HG03066 (cell line): ENCODE results near the gene ARL17A.
"Not testable (repeated sequence)": the region's sequence is repeated elsewhere in the genome, so short reads cannot be mapped to it uniquely, and the experiment has no call there.

Source experiments
- ATAC-seq: cut with Tn5 transposase; IDR thresholded peaks from one replicate; pipeline ENCODE4 v1.9.1; 2021; ENCODE audit warnings: low read depth; ENCODE audit not compliant: unreplicated experiment

ARL17A gene

DNA sequence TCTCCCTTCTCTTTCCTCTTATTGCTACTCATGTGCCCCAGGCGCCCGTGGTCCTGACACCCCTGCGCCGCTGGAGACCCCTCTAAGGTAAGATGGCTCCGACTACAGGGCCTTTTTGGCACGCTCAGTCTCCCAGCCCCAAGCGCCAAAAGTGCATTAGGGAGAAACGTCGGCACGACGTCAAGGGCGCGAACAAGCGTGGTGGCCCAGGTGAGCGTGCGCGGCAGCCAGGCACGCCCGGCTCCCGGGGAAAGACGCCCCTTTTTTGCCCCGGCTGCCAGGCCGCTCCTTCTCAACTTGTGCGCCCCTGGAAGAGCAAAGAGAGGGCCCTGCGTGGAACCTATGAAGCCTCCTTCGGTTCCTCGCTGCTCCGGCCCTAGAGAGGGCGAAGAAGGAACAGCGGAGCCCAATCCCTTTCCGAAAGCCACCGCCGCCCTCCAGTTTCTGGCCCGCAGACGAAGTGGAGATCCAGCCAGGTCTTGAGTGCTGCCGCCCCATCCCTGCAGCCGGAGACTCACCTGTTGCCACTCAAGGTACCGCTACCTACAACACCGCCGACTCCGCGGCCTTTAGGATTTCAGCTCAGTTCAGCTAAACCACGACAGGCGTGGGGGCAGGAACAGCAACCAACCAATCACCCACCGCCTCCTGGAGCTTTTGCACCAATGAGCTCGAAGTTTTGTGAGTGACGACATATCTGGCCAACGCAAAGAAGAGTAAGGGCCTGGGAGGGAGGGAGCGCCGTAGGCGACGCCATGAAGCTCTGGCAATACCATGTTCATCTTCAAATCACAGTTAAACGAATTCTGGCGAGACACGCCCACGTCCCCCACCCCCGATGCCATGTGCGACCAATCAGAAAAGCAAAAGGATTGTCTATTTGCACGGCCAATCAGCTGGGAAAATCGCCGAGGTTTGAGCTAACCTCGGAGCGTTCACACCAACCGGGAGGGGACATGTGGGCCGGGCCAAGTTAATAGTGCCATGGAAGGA, at the start of gene ARL17A:
TSS of gene ARL17A (minus strand) at position 609 of the 993 bp plus-strand sequence. CDS start 3,369 bp downstream, outside the sequence.
- peak; percentile 89 for ATAC-seq

DNA sequence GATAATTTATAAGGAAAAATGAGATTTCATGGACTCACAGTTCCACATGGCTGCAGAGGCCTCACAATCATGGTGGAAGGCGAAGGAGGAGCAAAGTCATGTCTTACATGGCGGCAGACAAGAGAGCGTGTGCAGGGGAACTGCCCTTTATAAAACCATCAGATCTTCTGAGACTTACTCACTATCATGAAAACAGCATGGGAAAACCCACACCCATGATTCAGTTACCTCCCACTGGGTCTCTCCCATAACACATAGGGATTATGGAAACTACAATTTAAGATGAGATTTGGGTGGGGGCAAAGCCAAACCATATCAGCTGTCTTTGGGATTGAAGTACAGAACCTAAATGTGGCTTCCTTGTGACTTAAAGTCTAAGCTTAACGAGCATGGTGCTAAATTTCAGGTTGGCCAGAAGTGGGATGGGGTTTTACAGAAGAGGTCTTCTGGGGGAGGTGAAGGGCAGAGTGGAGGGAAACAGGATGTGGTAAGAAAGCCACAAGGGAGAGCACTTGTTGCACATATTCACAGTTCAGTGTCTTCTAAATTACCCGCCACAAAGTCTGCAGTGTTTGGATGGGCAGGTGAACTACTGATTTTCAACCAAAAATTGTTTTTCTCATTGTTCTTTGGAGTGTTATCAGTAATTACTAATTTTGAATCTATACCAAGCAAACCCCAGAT, 49.4 kb upstream of the ARL17A start:
- ATAC-seq, result not testable (repeated sequence)

DNA sequence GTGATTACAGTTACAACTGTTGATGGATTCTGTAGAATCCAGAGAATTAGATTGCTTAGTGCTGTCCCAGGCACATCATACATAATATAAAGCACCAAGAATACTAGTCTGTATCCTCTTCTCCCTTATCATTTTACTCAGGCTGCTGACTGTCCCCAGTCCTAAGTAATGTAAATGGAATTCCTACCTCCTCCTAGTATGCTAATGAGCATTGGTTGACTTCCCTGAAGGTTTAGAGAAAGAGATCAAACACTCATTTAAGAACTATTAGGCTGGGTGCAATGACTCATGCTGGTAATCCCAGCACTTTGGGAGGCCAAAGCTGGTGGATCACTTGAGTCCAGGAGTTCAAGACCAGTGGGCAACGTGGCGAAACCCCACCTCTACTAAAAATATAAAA, 48.0 kb upstream of the ARL17A start:
- ATAC-seq, result not testable (repeated sequence)

DNA sequence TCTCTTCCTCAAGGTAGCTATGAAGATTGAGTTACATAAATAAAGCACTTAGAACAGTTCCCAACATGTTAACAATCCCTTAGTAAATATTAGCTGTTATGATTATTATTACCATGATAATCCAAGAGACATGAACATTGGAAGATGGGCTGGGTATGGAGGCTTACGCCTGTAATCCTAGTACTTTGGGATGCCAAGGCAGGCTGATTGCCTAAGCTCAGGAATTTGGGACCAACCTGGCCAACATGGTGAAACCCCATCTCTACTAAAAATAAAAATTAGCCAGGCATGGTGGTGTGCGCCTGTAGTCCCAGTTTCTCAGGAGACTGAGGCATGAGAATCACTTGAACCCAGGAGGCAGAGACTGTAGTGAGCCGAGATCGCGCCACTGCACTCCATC, 45.2 kb upstream of the ARL17A start:
- ATAC-seq, result not testable (repeated sequence)

DNA sequence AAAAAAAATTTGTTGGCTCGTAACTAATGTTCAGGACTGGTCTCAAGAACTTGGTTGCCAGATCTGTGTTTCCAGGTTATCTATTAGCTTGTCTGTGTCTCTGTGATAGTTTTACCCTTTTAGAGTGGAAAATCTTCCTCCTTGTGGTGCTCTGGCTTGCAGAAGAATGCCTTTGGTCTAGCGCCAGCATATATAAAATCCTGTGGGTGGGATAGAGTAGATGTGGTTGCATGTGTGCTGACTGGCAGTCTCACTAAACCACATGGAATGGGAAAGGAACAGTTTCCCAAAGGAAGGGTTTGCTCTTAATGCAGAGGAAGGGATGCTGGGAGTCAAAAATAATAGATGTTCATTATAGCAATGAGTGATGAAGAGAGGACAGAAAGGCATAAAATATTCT, 44.3 kb upstream of the ARL17A start:
- not testable (repeated sequence) for ATAC-seq

DNA sequence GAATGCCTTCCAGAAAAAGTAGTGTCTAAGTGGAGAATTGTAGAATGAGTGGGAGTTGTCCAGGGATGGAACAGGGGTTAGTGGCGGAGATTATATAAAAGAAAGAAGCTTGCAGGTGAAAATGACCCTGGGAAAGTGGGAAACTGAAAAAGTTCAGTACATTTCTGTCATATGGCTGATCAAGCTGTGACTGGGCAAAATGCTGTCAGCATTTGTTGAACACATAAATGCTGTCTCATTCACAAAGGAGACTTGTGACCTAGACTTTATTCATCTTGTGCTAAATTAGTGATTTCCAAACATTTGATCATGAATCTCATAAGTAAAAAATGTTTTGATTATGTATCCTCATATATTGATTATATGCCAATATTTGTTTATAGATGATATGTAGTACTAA, 39.5 kb upstream of the ARL17A start:
- not testable (repeated sequence) for ATAC-seq

DNA sequence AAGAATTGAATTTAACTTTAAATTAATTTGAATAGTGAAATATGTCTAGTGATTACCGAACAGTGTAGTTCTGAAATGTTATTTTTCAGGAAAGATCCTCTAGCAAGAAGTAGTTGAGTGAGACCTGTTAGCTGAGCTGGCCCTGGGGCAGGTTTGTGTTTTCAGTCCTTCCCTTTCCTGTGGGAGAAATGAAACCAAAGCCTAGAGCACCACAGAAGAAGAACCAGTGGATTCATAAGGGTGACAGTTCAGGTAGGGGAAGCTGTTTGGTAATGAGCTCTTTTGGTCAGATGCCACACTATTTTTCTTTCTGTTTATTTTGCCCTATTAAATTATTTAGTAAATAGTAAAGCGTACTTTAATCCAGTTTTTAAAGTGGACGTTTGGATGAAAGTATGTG, 37.6 kb upstream of the ARL17A start:
- not testable (repeated sequence) for ATAC-seq

DNA sequence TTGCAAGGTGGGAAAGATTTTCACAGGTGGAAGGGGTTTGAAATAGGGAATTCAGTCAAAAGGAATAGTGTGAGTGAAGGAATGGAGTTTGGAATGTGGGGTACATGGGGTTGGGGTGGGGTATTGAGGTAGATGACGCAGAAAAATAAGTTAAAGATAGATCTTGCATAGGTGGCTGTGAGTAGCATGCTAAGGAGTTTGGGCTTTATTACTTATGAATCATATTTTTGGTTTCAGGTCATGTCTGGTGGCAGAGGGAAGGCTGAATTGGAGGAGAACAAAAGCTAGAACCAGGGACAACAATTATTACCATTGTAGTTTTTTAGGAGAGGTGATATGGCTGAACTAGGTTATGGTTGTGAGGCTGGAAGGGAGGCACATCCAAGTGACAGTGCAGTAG, 34.4 kb upstream of the ARL17A start:
- ATAC-seq, result not testable (repeated sequence)

DNA sequence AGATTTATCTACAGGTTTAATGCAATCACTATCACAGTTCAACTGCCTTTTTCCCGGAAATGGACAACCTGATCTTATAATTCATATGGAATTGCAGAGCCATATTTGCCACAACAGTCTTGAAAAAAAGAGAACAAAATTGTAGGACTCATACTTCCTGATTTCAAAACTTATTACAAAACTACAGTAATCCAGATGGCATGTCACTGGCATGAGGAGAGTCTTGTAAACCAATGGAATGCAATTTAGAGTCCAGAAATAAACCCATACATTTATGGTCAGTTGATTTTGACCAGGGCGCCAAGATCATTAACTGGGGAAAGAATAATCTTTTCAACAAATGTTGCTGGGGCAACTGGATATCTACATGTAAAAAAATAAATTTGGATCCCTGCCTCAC, 31.8 kb upstream of the ARL17A start:
- not testable (repeated sequence) for ATAC-seq

DNA sequence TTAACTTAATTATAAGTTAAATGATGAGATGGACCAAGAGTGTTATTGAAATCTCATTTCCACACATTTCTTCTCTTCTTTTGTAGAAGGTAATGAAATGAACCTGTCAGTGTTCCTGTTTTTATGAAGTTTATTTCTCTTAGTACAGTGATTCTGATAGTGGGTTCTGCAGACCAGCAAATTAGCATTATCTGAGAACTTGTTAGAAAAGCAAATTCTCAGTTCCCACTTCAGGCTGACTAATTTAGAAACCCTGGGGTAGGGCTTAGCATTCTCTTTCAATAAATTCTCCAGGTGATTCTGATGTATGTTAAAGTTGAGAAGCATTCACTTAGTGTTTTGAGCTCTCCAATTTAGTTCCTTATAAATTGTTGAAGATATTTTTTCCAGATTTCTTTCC, 23.6 kb upstream of the ARL17A start:
- ATAC-seq, result peak; percentile 79

DNA sequence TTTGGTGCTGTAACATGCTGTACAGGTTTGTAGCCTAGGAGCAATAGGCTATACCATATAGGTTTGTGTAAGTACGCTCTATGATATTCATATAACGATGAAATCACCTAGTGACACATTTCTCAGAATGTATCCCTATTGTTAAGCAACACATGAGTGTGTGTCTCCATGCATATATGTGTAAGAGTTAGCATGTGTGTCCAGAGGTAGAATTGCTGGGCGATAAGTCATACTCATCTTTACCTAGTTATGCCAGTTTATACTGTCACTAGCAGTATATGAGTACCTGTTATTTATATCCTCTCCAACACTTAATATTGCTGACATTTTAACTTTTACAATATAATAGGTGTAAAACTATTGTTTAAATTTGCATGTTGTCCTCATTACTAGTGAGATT, 21.3 kb upstream of the ARL17A start:
- not testable (repeated sequence) for ATAC-seq

DNA sequence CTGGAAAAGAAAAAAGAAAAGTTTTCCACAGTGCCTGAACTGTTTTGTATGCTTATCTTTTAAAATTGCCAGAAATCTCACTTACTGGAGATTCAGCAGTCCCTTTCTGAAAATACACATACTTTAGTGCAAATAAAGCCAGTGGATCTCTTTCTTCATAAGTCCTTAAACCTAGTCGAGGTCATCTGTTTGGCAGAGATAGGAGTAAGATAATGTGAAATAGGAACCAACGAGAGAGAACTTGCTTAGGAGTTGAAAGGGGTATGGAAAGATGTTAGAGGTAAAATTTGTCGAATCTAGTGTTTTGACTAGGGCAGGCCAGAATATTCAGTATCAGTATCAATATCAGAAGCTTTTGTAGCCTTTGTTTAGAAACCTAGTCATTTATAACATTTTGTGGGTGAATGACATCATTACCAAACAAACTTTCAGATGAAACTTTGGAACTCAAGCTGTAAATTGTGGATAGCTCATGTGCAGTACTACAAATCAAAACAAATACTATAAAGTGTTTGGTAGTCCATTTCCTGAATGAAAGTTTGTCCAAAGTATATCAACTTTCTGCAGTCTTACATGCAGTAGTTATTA, 18.9 kb upstream of the ARL17A start:
- ATAC-seq, result not testable (repeated sequence)

DNA sequence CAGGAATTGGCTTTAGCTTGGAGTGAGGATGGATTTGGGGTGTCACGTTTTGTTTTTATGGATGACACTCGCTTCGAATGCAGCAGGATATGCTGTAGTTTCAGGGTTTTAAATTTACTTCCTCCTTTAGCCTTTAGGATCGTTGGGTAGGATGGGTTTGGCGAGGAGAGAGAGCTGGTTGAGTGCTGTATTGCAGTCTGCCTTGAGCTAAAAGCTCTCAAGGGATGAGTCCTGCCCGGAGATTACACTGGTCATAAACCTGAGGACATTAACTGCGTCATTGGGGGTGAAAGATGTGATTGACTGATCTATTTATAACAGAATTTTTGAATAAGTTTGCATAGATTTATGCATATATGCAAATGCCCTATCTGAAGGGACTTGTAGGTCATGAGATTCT, 11.8 kb upstream of the ARL17A start:
- ATAC-seq, result not testable (repeated sequence)

DNA sequence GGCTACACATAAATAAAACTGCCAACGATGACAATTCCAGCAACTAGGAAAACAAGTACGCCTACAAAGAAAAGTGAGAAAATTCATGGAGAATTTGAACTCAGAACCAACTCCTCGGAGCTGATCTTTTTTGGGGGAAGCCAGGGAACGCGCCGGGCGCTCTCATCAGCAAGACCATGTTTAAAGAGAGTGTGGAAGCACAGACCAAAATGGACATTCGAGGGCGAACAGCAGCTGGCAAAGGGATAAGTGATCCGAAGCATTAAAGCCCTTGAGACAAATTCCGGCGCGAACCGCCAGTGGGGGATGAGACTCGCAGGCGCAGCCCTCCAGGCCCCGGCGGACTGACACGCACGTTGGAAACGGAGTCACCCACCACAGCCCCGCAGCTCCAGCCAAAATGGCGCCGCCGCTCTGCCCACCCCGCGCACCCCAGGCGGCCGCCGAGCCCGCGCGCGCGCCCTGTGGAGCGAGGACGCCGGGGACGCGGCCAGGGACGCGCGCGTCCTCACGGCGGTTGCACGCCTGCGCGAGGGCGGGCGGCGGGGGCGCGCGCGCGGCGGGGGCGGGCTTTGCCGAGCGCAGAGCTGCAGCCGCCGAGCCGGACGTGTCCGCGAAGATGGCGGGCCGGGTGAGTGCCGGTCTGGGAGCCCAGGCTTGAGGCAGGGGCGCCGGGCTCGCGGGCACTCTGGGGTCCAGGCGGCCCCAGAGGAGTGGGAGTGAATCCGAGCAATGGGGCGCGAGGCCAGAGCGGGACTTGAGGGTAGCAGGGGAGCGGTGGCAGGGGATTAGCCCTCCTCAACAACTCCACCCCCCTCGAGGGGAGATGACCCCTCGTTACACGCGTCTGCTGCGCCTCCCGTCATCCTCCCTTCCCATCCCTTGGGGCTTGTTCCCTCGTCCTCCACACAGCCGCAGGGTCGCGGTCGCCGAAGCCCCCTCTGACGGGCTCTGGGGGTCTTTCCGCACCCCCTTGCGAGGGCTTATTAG, 11.0 kb upstream of the ARL17A start, which contains the start of gene NSF:
TSS of gene NSF (plus strand) at position 513 of the 990 bp plus-strand sequence. CDS start at position 620, 107 bp downstream.
- ATAC-seq, result peak; percentile 54

DNA sequence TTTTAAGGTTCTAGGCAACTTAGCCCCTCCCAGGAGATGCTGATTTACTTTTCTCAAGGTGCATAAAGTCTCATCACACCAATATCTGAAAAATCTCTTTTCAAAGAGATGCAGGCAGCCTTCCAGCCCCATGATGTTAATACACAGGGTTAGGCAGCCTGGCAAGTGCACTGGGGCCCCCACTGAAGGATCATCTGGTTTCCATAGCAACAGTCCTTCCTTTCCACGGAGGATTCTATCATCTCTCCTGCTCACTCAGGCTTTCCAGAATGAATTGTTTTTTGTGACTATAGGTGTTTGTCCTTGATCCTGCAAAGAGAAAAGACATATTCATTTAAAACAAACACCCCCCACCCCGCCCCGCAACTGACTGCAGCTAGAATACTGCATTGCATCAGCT, 6.0 kb upstream of the ARL17A start:
- ATAC-seq, result not testable (repeated sequence)

DNA sequence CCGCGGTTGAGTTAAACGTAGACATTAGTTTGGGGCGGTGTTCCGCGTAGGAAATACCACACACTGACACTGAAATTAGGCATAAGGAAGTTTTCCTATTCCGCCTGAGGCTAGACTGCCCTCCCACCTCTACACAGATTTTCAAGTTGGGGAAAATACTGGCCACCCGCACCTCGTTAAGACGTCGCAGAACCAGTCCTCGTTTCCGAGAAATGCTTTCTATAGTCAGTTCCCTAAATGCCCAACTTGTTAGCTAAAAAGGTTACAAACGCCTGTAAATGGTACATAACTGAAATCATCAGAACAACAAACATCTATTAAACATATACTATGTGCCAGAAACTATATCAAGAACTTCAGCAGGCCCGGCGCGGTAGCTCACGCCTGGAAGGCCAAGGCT, 591 bp upstream of the ARL17A start:
- not testable (repeated sequence) for ATAC-seq

DNA sequence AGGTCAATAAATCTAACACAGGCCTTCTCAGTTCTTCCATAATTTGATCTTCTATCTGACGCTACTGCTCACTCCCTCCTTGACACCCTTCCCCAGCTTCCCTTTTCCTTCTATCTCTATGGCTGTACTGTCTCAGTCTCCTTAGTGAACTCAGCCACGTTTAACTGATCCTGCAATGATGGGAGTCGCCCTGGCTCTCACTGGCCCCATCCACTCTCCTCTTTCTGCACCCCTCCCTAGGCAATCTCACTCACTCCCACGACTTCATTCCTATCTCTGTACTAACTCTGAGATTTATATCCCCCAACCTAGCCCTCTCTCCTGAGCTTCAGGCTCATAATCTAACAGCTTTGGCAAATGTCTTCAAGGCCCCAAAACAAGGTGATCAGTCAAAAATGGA, 7.7 kb downstream of the ARL17A start:
- not testable (repeated sequence) for ATAC-seq

DNA sequence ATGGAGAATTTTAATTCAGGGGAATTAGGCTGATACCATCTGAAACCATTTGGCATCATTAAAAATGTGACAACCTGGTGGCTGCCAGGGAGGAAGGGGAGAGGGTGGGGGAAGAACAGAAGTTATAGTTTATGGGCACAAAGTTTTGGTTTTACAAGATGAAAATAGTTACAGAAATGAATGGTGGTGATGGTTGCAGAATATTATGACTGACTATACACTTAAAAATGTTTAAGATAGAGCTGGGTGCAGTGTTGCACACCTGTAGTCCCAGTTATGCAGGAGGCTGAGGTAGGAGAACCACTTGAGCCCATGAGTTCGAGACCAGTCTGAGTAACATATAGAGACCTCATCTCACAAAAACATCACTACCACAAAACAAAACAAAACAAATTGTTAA, 12.5 kb downstream of the ARL17A start:
- ATAC-seq, result not testable (repeated sequence)

DNA sequence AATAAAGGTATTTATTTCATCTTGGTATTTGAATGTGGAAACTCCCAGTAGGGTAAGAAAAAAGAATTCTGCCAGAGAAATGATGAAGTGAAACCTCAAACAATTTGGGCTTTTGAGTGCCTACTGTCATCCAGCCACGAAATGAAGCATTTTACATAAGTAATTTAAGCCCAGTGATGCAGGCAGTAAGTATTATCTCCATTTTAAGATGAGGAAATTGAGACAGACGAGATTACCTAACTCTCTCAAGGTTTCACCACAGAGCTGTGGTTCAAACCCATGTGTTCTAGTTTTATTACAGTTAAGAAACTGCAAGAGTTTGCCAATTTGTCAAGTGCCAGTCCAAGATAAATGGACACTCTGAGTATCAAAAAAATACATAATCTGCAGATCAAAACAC, 13.2 kb downstream of the ARL17A start:
- not testable (repeated sequence) for ATAC-seq

DNA sequence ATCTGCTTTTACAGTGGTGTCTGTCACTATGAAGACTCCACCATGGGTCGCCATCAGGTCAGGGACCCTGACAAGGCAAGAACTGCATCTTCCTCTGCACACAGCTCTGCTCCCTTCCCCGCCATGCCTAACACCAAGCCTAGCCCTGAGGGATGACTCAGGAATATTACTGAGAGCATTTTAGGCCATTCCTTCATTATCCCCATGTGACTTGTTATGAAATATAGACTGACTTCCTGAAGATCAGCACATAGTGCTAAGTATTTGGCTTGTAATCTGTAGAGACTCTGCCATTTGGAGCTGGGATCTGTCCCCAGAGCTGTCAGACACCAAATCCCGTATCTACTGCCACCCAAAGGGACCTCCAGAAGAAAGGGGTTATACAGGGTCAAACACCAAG, 19.4 kb downstream of the ARL17A start:
- ATAC-seq, result not testable (repeated sequence)
